Activated T-cell treated with anti-CD3 and anti-CD28 coated beads, Interleukin-2, amount 50 U/mL, for 72 hours (primary cell): ENCODE data around the gene DUSP2. TPM values are rescaled to one million over a fixed set of nuclear protein-coding genes. Genes with fewer than 3 reads are reported as not detected.

ENCODE experiments used
- ATAC-seq, 2 donors: fragments of 150-1000 bp; cut with Tn5 transposase; replicated peaks in 1 of 2; 2 replicates each; pipeline ENCODE4 v1.10.0; 2021; ENCODE audit warnings: moderate library complexity in 2 of 2, mild to moderate bottlenecking in 1 of 2
- DNase-seq, 2 donors: peaks; one replicate each; pipeline ENCODE4 v3.0.0; 2021 to 2022; ENCODE audit warnings: mixed read lengths in 1 of 2
- H3K27ac Mint-ChIP-seq: one replicate; pipeline ENCODE4 v1.8.0; 2022; ENCODE audit warnings: mild to moderate bottlenecking, moderate library complexity, mixed read lengths
- H3K27me3 Mint-ChIP-seq: one replicate; pipeline ENCODE4 v1.8.0; 2022; ENCODE audit warnings: low read depth, mixed read lengths
- H3K36me3 Mint-ChIP-seq, 2 donors: one replicate each; pipeline ENCODE4 v1.8.0; 2022; ENCODE audit warnings: mixed read lengths in 2 of 2, mild to moderate bottlenecking in 1 of 2; ENCODE audit not compliant: insufficient read depth in 2 of 2
- H3K4me1 Mint-ChIP-seq: one replicate; pipeline ENCODE4 v1.8.0; 2022; ENCODE audit warnings: low read depth, mixed read lengths
- H3K4me3 Mint-ChIP-seq, 2 donors: one replicate each; pipeline ENCODE4 v1.8.0; 2022; ENCODE audit warnings: mild to moderate bottlenecking in 2 of 2, mixed read lengths in 2 of 2, moderate library complexity in 2 of 2
- H3K9me3 Mint-ChIP-seq, 2 donors: one replicate each; pipeline ENCODE4 v1.8.0; 2022; ENCODE audit warnings: mixed read lengths in 2 of 2
- total RNA-seq, 2 donors: library from RNA; stranded (reverse); gene quantifications; one replicate each; pipeline ENCODE4 v1.2.3, GENCODE V29; 2022

The DUSP2 gene
- total RNA-seq, 2 donors from 2014 or later: 340 to 388 TPM

GRCh38 chr2:96102596-96103186, 42.5 kb downstream of the DUSP2 start:
- H3K9me3 Mint-ChIP-seq: peaks cover 2 to 10% of the 10 kb centered on the region in 2 donors
- H3K36me3 Mint-ChIP-seq: peaks cover 6 to 15% of the 10 kb centered on the region in 2 donors
- DNase-seq: no peak
- H3K4me3 Mint-ChIP-seq: no peak overlapping the region
- H3K27me3 Mint-ChIP-seq: no peaks in the 10 kb centered on the region
- H3K27ac Mint-ChIP-seq: no peak overlapping the region
- no peaks in the 10 kb centered on the region for H3K4me1 Mint-ChIP-seq
- no peak for ATAC-seq

- H3K4me1 Mint-ChIP-seq: no peaks in the 10 kb centered on the region
- no peak overlapping the region for H3K4me3 Mint-ChIP-seq
- peaks cover 2 to 10% of the 10 kb centered on the region in 2 donors for H3K9me3 Mint-ChIP-seq
- no peak for ATAC-seq
- peaks cover 6 to 9% of the 10 kb centered on the region in 2 donors for H3K36me3 Mint-ChIP-seq
- H3K27me3 Mint-ChIP-seq: no peaks in the 10 kb centered on the region
- H3K27ac Mint-ChIP-seq: no peak overlapping the region
- no peak for DNase-seq
Measured at GRCh38 chr2:96100893-96101304, 44.3 kb downstream of the DUSP2 start.

- Mint-ChIP-seq H3K4me1 (no peaks in the 10 kb centered on the region), H3K9me3 (peaks cover 2 to 4% of the 10 kb centered on the region in 2 donors), H3K36me3 (peaks cover 2 to 4% of the 10 kb centered on the region in 2 donors), H3K27me3 (no peaks in the 10 kb centered on the region), H3K27ac (peak overlapping the region; percentile 1), H3K4me3 (no peak overlapping the region)
- no peak for DNase-seq
- ATAC-seq: no peak
Measured at GRCh38 chr2:96099861-96100798, 45.1 kb downstream of the DUSP2 start.

- H3K9me3 Mint-ChIP-seq: no peaks in the 10 kb centered on the region
- H3K36me3 Mint-ChIP-seq: no peaks in the 10 kb centered on the region
- no peaks in the 10 kb centered on the region for H3K27me3 Mint-ChIP-seq
- no peak overlapping the region for H3K4me3 Mint-ChIP-seq
- no peak overlapping the region for H3K27ac Mint-ChIP-seq
- no peaks in the 10 kb centered on the region for H3K4me1 Mint-ChIP-seq
- no peak for DNase-seq
- no peak for ATAC-seq
Measured at GRCh38 chr2:96098900-96099590, 46.2 kb downstream of the DUSP2 start.

- ATAC-seq (no peak), DNase-seq (no peak)
- no peaks in the 10 kb centered on the region for H3K9me3 Mint-ChIP-seq
- no peak overlapping the region for H3K27ac Mint-ChIP-seq
- no peak overlapping the region for H3K4me3 Mint-ChIP-seq
- H3K4me1 Mint-ChIP-seq: no peaks in the 10 kb centered on the region
- no peaks in the 10 kb centered on the region for H3K27me3 Mint-ChIP-seq
- no peaks in the 10 kb centered on the region for H3K36me3 Mint-ChIP-seq
Measured at GRCh38 chr2:96097951-96098823, 47.1 kb downstream of the DUSP2 start.

GRCh38 chr2:96097441-96097840, 47.8 kb downstream of the DUSP2 start:
- Mint-ChIP-seq H3K27me3 (no peaks in the 10 kb centered on the region), H3K27ac (no peak overlapping the region), H3K4me1 (no peaks in the 10 kb centered on the region), H3K9me3 (no peaks in the 10 kb centered on the region), H3K4me3 (no peak overlapping the region), H3K36me3 (no peaks in the 10 kb centered on the region)
- DNase-seq (no peak), ATAC-seq (no peak)

- DNase-seq (no peak), ATAC-seq (no peak)
- Mint-ChIP-seq H3K4me3 (no peak overlapping the region), H3K27ac (no peak overlapping the region), H3K36me3 (no peaks in the 10 kb centered on the region), H3K27me3 (no peaks in the 10 kb centered on the region), H3K9me3 (no peaks in the 10 kb centered on the region), H3K4me1 (no peaks in the 10 kb centered on the region)
Measured at GRCh38 chr2:96095116-96095636, 50.1 kb downstream of the DUSP2 start.

GRCh38 chr2:96093528-96093927, 51.7 kb downstream of the DUSP2 start:
- no peaks in the 10 kb centered on the region for H3K27me3 Mint-ChIP-seq
- no peak for DNase-seq
- H3K4me1 Mint-ChIP-seq: no peaks in the 10 kb centered on the region

More at GRCh38 chr2:96093528-96093927, 51.7 kb downstream of the DUSP2 start:
- Mint-ChIP-seq H3K4me3 (no peak overlapping the region), H3K9me3 (no peaks in the 10 kb centered on the region), H3K27ac (no peak overlapping the region), H3K36me3 (no peaks in the 10 kb centered on the region)
- no peak for ATAC-seq

Other genes starting within 250 kb of the DUSP2 start
- 10 to 100 TPM; 53.1 to 61.4 TPM for gene ANKRD36C, start 153.6 kb downstream of the DUSP2 start, total RNA-seq
- 10 to 100 TPM; 11.1 to 12.4 TPM for gene GPAT2, start 110.5 kb downstream of the DUSP2 start, total RNA-seq
- 1 to 10 TPM; 1.7 to 2.1 TPM for gene ADRA2B, start 28.9 kb downstream of the DUSP2 start, total RNA-seq
- 1 to 10 TPM; 8.1 to 9.1 TPM for gene ASTL, start 6.9 kb downstream of the DUSP2 start, total RNA-seq
- 100 to 1,000 TPM; 202 to 225 TPM for gene STARD7, start 63.4 kb upstream of the DUSP2 start, total RNA-seq
- gene TMEM127, start 120.6 kb upstream of the DUSP2 start, total RNA-seq: 10 to 100 TPM; 23.2 to 29.3 TPM
- gene CIAO1, start 120.8 kb upstream of the DUSP2 start, total RNA-seq: 10 to 100 TPM; 70.8 to 72.6 TPM
- 100 to 1,000 TPM; 188 to 228 TPM for gene SNRNP200, start 160.1 kb upstream of the DUSP2 start, total RNA-seq
- 10 to 100 TPM; 28.0 to 31.4 TPM for gene ITPRIPL1, start 179.9 kb upstream of the DUSP2 start, total RNA-seq
- gene NCAPH, start 190.3 kb upstream of the DUSP2 start, total RNA-seq: 10 to 100 TPM; 82.2 to 86.2 TPM